Heart left ventricle (tissue), 16 donors: Measurements from ENCODE around the gene ZNF611. TPM values are rescaled to one million over a fixed set of nuclear protein-coding genes. Genes with fewer than 3 reads are reported as not detected.
A peak's percentile ranks its signal among the peaks of the same experiment; 100 is the strongest.
"Not testable (repeated sequence)": the region's sequence is repeated elsewhere in the genome, so short reads cannot be mapped to it uniquely, and the experiment has no call there.

ENCODE experiments used
- ATAC-seq, 4 donors: fragments of 200-7000 bp; cut with Tn5 transposase; one replicate each; pipeline ENCODE4 v1.9.1; 2020 to 2022; ENCODE audit warnings: moderate library complexity in 4 of 4, mild to moderate bottlenecking in 3 of 4, moderate number of reproducible peaks in 1 of 4
- DNase-seq, 5 donors: peaks; one replicate each; pipeline ENCODE4 v3.0.0-alpha.2; 2020
- H3K27ac ChIP-seq, 12 donors: fragments of 200-600 bp; sonication (generic) in 4 of 12; one replicate each; pipeline versions ENCODE4 v1.5.0 to v1.8.0; 2016 to 2022; ENCODE audit warnings: mild to moderate bottlenecking in 2 of 12
- H3K27me3 ChIP-seq, 9 donors: fragments of 200-600 bp; sonication (generic) in 2 of 9; one replicate each; pipeline versions ENCODE4 v1.5.1 to v1.8.0; 2016 to 2022; ENCODE audit warnings: mild to moderate bottlenecking in 3 of 9
- H3K36me3 ChIP-seq, 9 donors: fragments of 200-600 bp; sonication (generic) in 2 of 9; one replicate each; pipeline versions ENCODE4 v1.5.0 to v1.8.0; 2018 to 2022; ENCODE audit warnings: mild to moderate bottlenecking in 2 of 9
- H3K4me1 ChIP-seq, 12 donors: fragments of 200-600 bp; sonication (generic) in 4 of 12; one replicate each; pipeline versions ENCODE4 v1.5.0 to v1.8.0; 2016 to 2022; ENCODE audit warnings: mild to moderate bottlenecking in 3 of 12
- H3K4me3 ChIP-seq, 12 donors: fragments of 200-600 bp; sonication (generic) in 4 of 12; one replicate each; pipeline versions ENCODE4 v1.5.0 to v1.8.0; 2017 to 2022; ENCODE audit warnings: mild to moderate bottlenecking in 9 of 12, moderate library complexity in 4 of 12
- H3K9me3 ChIP-seq, 12 donors: fragments of 200-600 bp; sonication (generic) in 4 of 12; one replicate each; pipeline versions ENCODE4 v1.5.0 to v1.8.0; 2016 to 2022; ENCODE audit warnings: mild to moderate bottlenecking in 1 of 12
- CTCF ChIP-seq, 12 donors: fragments of 200-600 bp; sonication (generic) in 4 of 12; IDR thresholded peaks; one replicate each; pipeline versions ENCODE4 v1.5.0 to v1.8.0; 2018 to 2022; ENCODE audit warnings: antibody characterized with exemption in 12 of 12, mild to moderate bottlenecking in 5 of 12
- POLR2A ChIP-seq, 2 donors: fragments of 450-650 bp; IDR thresholded peaks; one replicate each; pipeline ENCODE4 v1.6.1; 2017; ENCODE audit warnings: antibody characterized with exemption in 2 of 2, mild to moderate bottlenecking in 2 of 2, moderate library complexity in 2 of 2
- WGBS, 4 donors: extraction: QIAGEN DNeasy Blood & Tissue Kit in 2 of 4; methylation state at CpG; one replicate each; pipeline versions ENCODE4 v1.1.5 to v1.1.7; 2013 to 2018; 5-methylcytosine and 5-hydroxymethylcytosine counted together
- intact Hi-C, 10 donors: fragments of 100-400 bp; cut with DNase I; formaldehyde crosslinking; loops; one replicate each; pipeline versions ENCODE4 v1.11.1 to v1.14.2; 2022
- polyA plus RNA-seq, 2 donors: library from polyadenylated mRNA; stranded (reverse); fragments of 200-250 nt; gene quantifications; one replicate each; pipeline ENCODE4 v1.2.3, GENCODE V29; 2013
- total RNA-seq, 9 donors: library from RNA; depleted of rRNA in 2 of 9; stranded (reverse); fragments of >200 nt in 2 of 9; fragmentation: NEBNext Ultra II Directional in 3 of 9; extraction: Animal tissue kit (Norgen Biotek cat#: 25700) in 3 of 9; gene quantifications; one replicate each; pipeline versions ENCODE4 v1.1.0 to v1.2.4, GENCODE V29; 2016 to 2023
- donor health status: ischemic (EF 13 %, LVEDD 7.1; RV severe dilation, severe dysfunction).
- donor health status: healthy with polysubstance abuse.
- donor health status: DM: no; HTN: yes; CAD: no.
- donor health status: DM: no; HTN: no; CAD: no.
- donor health status: ischemic (EF 25% LVEDD 6.9; RV normal size, moderate dysfunction).
- donor health status: ischemic (EF 25% LVEDD 5.7; RV mildly dilated, moderate dysfunction).
- donor health status: healthy.
- donor health status: DM: yes; HTN: yes; CAD: no.
- donor health status: ischemic (EF 35%, LVEDD 5.7; RV mildly dilated, moderate dysfunction).
- donor health status: nonischemic (EF 11% LVEDD 7.7; RV severe dilation, severe dysfunction).
- donor health status: DM: yes; HTN: yes; CAD: no.
- donor health status: PGD.
- donor health status: ischemic (EF 29% LVEDD 5.4; RV normal size, mild dysfunction).
- donor health status: nonischemic (EF 23%, LVEDD 6.1; RV moderate dilation, normal function).

The ZNF611 gene
- total and polyA plus RNA-seq, 11 donors = 3.8 to 12.6 (median 6.4) TPM

DNA sequence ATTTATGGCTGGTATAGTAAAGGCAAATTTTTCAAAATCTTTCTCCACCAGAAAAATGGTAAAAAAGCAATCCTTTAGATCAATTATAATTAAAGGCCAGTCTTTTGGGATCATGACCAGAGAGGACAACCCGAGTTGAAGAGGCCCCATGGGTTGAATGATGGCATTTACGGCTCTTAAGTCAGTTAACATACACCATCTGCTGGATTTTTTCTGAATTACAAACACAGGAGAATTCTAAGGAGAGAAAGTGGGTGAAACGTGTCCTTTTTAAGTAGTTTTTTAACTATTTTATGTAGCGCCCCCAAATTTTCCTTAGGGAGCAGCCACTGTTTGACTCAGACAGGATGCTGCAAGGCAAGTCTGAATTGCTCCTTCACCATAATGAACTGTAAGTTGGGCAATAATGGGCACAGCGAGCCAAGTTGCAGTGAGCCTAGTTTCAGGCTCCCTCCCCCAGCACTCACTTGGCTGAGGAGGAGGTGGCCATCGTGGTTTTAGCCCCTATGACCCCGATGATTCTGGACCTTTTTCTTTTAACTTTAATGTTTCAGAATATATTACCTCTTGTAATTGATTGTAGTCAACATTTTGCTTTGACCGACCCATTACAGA is 13.6 kb upstream of the ZNF611 start:
- DNase-seq = no peak

DNA sequence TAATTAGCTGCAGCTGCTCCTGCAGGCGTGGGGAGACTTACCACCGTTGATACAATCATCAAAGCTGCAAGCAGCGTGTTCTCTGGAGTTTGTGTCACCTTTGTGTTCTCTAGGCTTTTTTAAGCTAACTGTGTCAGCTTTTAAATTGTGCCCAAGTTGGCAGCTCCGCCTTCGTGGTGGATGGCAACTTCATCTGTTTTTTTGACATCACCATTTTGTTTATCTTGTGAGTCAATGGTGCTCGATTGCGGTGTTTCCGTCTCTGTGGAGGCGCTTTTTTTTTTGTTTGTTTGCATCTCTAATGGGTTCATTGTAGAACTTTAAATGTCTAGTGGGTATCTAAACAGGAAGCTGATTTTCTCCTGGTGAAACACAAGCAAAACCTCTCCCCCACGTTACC is 11.1 kb upstream of the ZNF611 start:
- H3K9me3 ChIP-seq, H3K27ac ChIP-seq, H3K4me3 ChIP-seq, DNase-seq, H3K36me3 ChIP-seq, H3K4me1 ChIP-seq, ATAC-seq, H3K27me3 ChIP-seq: not testable (repeated sequence)
- WGBS, 4 donors = 64 to 70% (median 69%) methylated on average over 10 of the region's 10 CpGs
- intact Hi-C loops = loop anchor here in 7 of 10 donors (5.0 to 10.0 kb wide), 6 partner anchors 61 to 501 kb away; no protein-coding TSS in a partner anchor

More for the DNA sequence above, 13.6 kb upstream of the ZNF611 start:
- Histone ChIP-seq H3K36me3 (no peaks in the 10 kb centered on the region), H3K27ac (no peak overlapping the region), H3K9me3 (no peaks in the 10 kb centered on the region), H3K27me3 (no peaks in the 10 kb centered on the region), H3K4me1 (peaks cover 0 to 4% (median 0%) of the 10 kb centered on the region in 12 donors), H3K4me3 (peak overlapping the region in 1 of 12 donors; percentile 19)
- TF ChIP-seq CTCF (IDR thresholded peaks at IDR 0.05) (peak; percentile 23 to 67 (median 46)), POLR2A (IDR thresholded peaks at IDR 0.05) (no peak)
- ATAC-seq = peak in 2 of 4 donors; percentile 46 to 56
- 27 to 40% (median 31%) methylated on average over 8 of the region's 8 CpGs for WGBS, 4 donors
- intact Hi-C loops = loop anchor here in 7 of 10 donors (2.0 to 10.0 kb wide), 8 partner anchors 64 to 610 kb away; partner anchors contain the start of gene ZNF616 (in 1 of the 7)

- Histone ChIP-seq H3K27me3 (no peaks in the 10 kb centered on the region), H3K36me3 (no peaks in the 10 kb centered on the region), H3K4me1 (no peaks in the 10 kb centered on the region), H3K9me3 (no peaks in the 10 kb centered on the region), H3K27ac (no peak overlapping the region), H3K4me3 (no peak overlapping the region)
- TF ChIP-seq POLR2A (IDR thresholded peaks at IDR 0.05) (no peak), CTCF (IDR thresholded peaks at IDR 0.05) (no peak)
- 89 to 97% (median 90%) methylated on average over 3 of the region's 3 CpGs for WGBS, 4 donors
- intact Hi-C loops = loop anchor here in 4 of 10 donors (10.0 kb wide), 4 partner anchors 58 to 498 kb away; no protein-coding TSS in a partner anchor
- no peak for DNase-seq
- no peak for ATAC-seq
These were observed 8.2 kb upstream of the ZNF611 start for GRCh38 chr19:52743091-52743490.

- intact Hi-C loops = loop anchor here in 4 of 10 donors (10.0 kb wide), 4 partner anchors 58 to 498 kb away; no protein-coding TSS in a partner anchor
- H3K27me3 ChIP-seq = no peaks in the 10 kb centered on the region
- no peak for DNase-seq
- H3K27ac ChIP-seq = no peak overlapping the region
- H3K4me3 ChIP-seq = no peak overlapping the region
- no peaks in the 10 kb centered on the region for H3K36me3 ChIP-seq
- ATAC-seq = no peak
- TF ChIP-seq POLR2A (IDR thresholded peaks at IDR 0.05) = no peak
- no peak for TF ChIP-seq CTCF (IDR thresholded peaks at IDR 0.05)
- no peaks in the 10 kb centered on the region for H3K4me1 ChIP-seq
- WGBS, 4 donors = 35 to 51% (median 45%) methylated on average over 3 of the region's 3 CpGs
- no peaks in the 10 kb centered on the region for H3K9me3 ChIP-seq
These were observed 7.7 kb upstream of the ZNF611 start for GRCh38 chr19:52742516-52742915.
